Loucy (cell line): ENCODE measurements around the gene CACNA1C.

Source experiments
- CTCF ChIP-seq: fragments of 200-600 bp; sonication (generic); conservative IDR thresholded peaks from 2 replicates; pipeline ENCODE4 v1.5.1; 2014; ENCODE audit warnings: mild to moderate bottlenecking, antibody characterized with exemption, low read length
- EZH2phosphoT487 ChIP-seq: fragments of 200-600 bp; IDR thresholded peaks from 2 replicates; pipeline ENCODE4 v1.6.1; 2018; ENCODE audit warnings: antibody characterized with exemption, mild to moderate bottlenecking, moderate library complexity, borderline replicate concordance

GRCh38 chr12:2453761-2454090 is 400.9 kb downstream of the CACNA1C start:
- TF ChIP-seq CTCF (no peak), EZH2phosphoT487 (no peak)
